H9 (cell line): Measurements from ENCODE around the gene CHST8. TPM values are rescaled to one million over a fixed set of nuclear protein-coding genes. Genes with fewer than 3 reads are reported as not detected.

Experiments used
- DNase-seq: peaks from one replicate; pipeline ENCODE4 v3.0.0-alpha.2; 2017
- H2AFZ ChIP-seq: one replicate; pipeline ENCODE4 v1.6.1; 2013; ENCODE audit warnings: mild to moderate bottlenecking, low read length, control low read depth, moderate library complexity
- H2AK5ac ChIP-seq: 2 replicates; pipeline ENCODE4 v1.6.1; 2013; ENCODE audit warnings: low read length, control low read depth, mixed read lengths; ENCODE audit not compliant: insufficient read length
- H2BK120ac ChIP-seq: one replicate; pipeline ENCODE4 v1.6.1; 2013; ENCODE audit warnings: low read depth, mild to moderate bottlenecking, low read length, control low read depth, inconsistent platforms; ENCODE audit not compliant: poor library complexity, severe bottlenecking
- H2BK12ac ChIP-seq: 2 replicates; pipeline ENCODE4 v1.6.1; 2013; ENCODE audit warnings: low read length, control low read depth, mixed read lengths, low read depth; ENCODE audit not compliant: insufficient read length
- H2BK15ac ChIP-seq: 2 replicates; pipeline ENCODE4 v1.6.1; 2013; ENCODE audit warnings: low read depth, low read length, control low read depth
- H2BK20ac ChIP-seq: one replicate; pipeline ENCODE4 v1.6.1; 2013; ENCODE audit warnings: low read depth, mild to moderate bottlenecking, low read length, control low read depth, inconsistent platforms; ENCODE audit not compliant: poor library complexity, severe bottlenecking
- H2BK5ac ChIP-seq: 2 replicates; pipeline ENCODE4 v1.6.1; 2013; ENCODE audit warnings: low read length, control low read depth, mixed read lengths; ENCODE audit not compliant: insufficient read length
- H3K14ac ChIP-seq: 2 replicates; pipeline ENCODE4 v1.6.1; 2013; ENCODE audit warnings: low read length, control low read depth; ENCODE audit not compliant: insufficient read depth
- H3K18ac ChIP-seq: 2 replicates; pipeline ENCODE4 v1.6.1; 2013; ENCODE audit warnings: low read depth, mild to moderate bottlenecking, mixed read lengths, low read length, control low read depth; ENCODE audit not compliant: insufficient read length
- H3K23ac ChIP-seq: 2 replicates; pipeline ENCODE4 v1.6.1; 2013; ENCODE audit warnings: low read length, control low read depth, mixed read lengths, low read depth; ENCODE audit not compliant: insufficient read length
- H3K23me2 ChIP-seq: 2 replicates; pipeline ENCODE4 v1.6.1; 2013; ENCODE audit warnings: low read depth, mild to moderate bottlenecking, mixed read lengths, low read length, control low read depth; ENCODE audit not compliant: insufficient read length, poor library complexity, severe bottlenecking
- H3K27ac ChIP-seq: 2 replicates; pipeline ENCODE4 v1.5.1; 2013; ENCODE audit warnings: low read length, control low read depth, mixed read lengths, low read depth; ENCODE audit not compliant: insufficient read length
- H3K27me3 ChIP-seq: 2 replicates; pipeline ENCODE4 v1.6.1; 2013; ENCODE audit warnings: low read length, control low read depth, inconsistent platforms; ENCODE audit not compliant: insufficient read depth
- H3K4ac ChIP-seq: 2 replicates; pipeline ENCODE4 v1.6.1; 2013; ENCODE audit warnings: low read depth, mild to moderate bottlenecking, control low read depth, inconsistent platforms, low read length, moderate library complexity
- H3K4me1 ChIP-seq: 2 replicates; pipeline ENCODE4 v1.6.1; 2013; ENCODE audit warnings: low read length, control low read depth, inconsistent platforms; ENCODE audit not compliant: insufficient read depth
- H3K4me2 ChIP-seq: 2 replicates; pipeline ENCODE4 v1.6.1; 2013; ENCODE audit warnings: low read length, control low read depth, mixed read lengths; ENCODE audit not compliant: insufficient read length, insufficient read depth
- H3K56ac ChIP-seq: 2 replicates; pipeline ENCODE4 v1.6.1; 2013; ENCODE audit warnings: low read depth, mild to moderate bottlenecking, mixed read lengths, low read length, control low read depth; ENCODE audit not compliant: insufficient read length
- H3K79me1 ChIP-seq: 2 replicates; pipeline ENCODE4 v1.6.1; 2013; ENCODE audit warnings: low read depth, mild to moderate bottlenecking, moderate library complexity, low read length, control low read depth, inconsistent platforms; ENCODE audit not compliant: insufficient read depth, poor library complexity, severe bottlenecking
- H3K79me2 ChIP-seq: 2 replicates; pipeline ENCODE4 v1.6.1; 2013; ENCODE audit warnings: low read length, control low read depth, inconsistent platforms; ENCODE audit not compliant: insufficient read depth
- H3K9ac ChIP-seq: 2 replicates; pipeline ENCODE4 v1.6.1; 2013; ENCODE audit warnings: low read length, control low read depth, mixed read lengths; ENCODE audit not compliant: insufficient read length; ENCODE audit errors: extremely low read depth
- H3K9me3 ChIP-seq: one replicate; pipeline ENCODE4 v1.6.1; 2013; ENCODE audit warnings: low read depth, low read length, inconsistent platforms; ENCODE audit not compliant: control insufficient read depth
- H3T11ph ChIP-seq: one replicate; pipeline ENCODE4 v1.6.1; 2013; ENCODE audit warnings: mild to moderate bottlenecking, low read length, control low read depth, inconsistent platforms
- H4K20me1 ChIP-seq: one replicate; pipeline ENCODE4 v1.6.1; 2013; ENCODE audit not compliant: control insufficient read depth, insufficient read length, insufficient read depth
- H4K5ac ChIP-seq: 2 replicates; pipeline ENCODE4 v1.6.1; 2013; ENCODE audit warnings: low read depth, mild to moderate bottlenecking, mixed read lengths, low read length, control low read depth; ENCODE audit not compliant: insufficient read length
- H4K8ac ChIP-seq: replicated peaks from 2 replicates; pipeline ENCODE4 v1.6.1; 2013; ENCODE audit warnings: low read length, control low read depth, mixed read lengths, low read depth; ENCODE audit not compliant: insufficient read length
- H4K91ac ChIP-seq: 2 replicates; pipeline ENCODE4 v1.6.1; 2013; ENCODE audit warnings: low read depth, mild to moderate bottlenecking, moderate library complexity, mixed read lengths, low read length, control low read depth; ENCODE audit not compliant: insufficient read length
- H3K27ac Mint-ChIP-seq, 3 experiments: 2 replicates in 2 of 3; 3 replicates in 1 of 3; pipeline ENCODE4 v1.8.0; 2020 to 2021; ENCODE audit warnings: mixed read lengths in 3 of 3, mild to moderate bottlenecking in 1 of 3, moderate library complexity in 1 of 3
- H3K27me3 Mint-ChIP-seq: 2 replicates; pipeline ENCODE4 v1.8.0; 2021; ENCODE audit warnings: low read depth, mild to moderate bottlenecking, moderate library complexity, mixed read lengths
- H3K36me3 Mint-ChIP-seq, 3 experiments: 2 replicates in 2 of 3; 3 replicates in 1 of 3; pipeline ENCODE4 v1.8.0; 2020 to 2021; ENCODE audit warnings: low read depth in 3 of 3, mixed read lengths in 3 of 3; ENCODE audit not compliant: insufficient read depth in 1 of 3
- H3K4me1 Mint-ChIP-seq, 2 experiments: 2 replicates each; pipeline ENCODE4 v1.8.0; 2020; ENCODE audit warnings: mixed read lengths in 2 of 2
- H3K4me3 Mint-ChIP-seq, 2 experiments: 2 replicates in 1 of 2; 3 replicates in 1 of 2; pipeline ENCODE4 v1.8.0; 2020 to 2021; ENCODE audit warnings: mild to moderate bottlenecking in 2 of 2, mixed read lengths in 2 of 2, moderate library complexity in 1 of 2
- H3K9me3 Mint-ChIP-seq, 2 experiments: 2 replicates in 1 of 2; 3 replicates in 1 of 2; pipeline ENCODE4 v1.8.0; 2020; ENCODE audit warnings: mild to moderate bottlenecking in 2 of 2, mixed read lengths in 2 of 2, moderate library complexity in 1 of 2
- CTCF ChIP-seq: fragments of 200-600 bp; sonication (generic); conservative IDR thresholded peaks from 3 replicates; pipeline ENCODE4 v1.8.0; 2021; ENCODE audit warnings: antibody characterized with exemption, mild to moderate bottlenecking
- WGBS: extraction: QIAGEN DNeasy Blood & Tissue Kit; methylation state at CpG from one replicate; pipeline ENCODE4 v1.1.7; 2013; ENCODE audit warnings: missing lambda C conversion rate, low lambda C conversion rate, mixed read lengths; ENCODE audit not compliant: insufficient read length; ENCODE audit errors: extremely low coverage; 5-methylcytosine and 5-hydroxymethylcytosine counted together
- total RNA-seq: library from RNA; stranded (reverse); gene quantifications from 2 replicates; pipeline ENCODE4 v1.2.1, GENCODE V29; 2021

CHST8 gene
- total RNA-seq, 1 experiment from 2014 or later, result 5.1 TPM

- Histone ChIP-seq H3K79me2 (no peaks in the 10 kb centered on the region), H2BK12ac (no peak overlapping the region), H4K8ac (no peak overlapping the region), H3K9ac (no peak overlapping the region), H3K27ac (no peak overlapping the region), H2AFZ (no peak overlapping the region), H2BK120ac (no peak overlapping the region), H3K14ac (no peak overlapping the region; the same call in 1 of the 2 replicates), H3K23ac (no peak overlapping the region), H3K4me1 (no peaks in the 10 kb centered on the region), H3K56ac (no peak overlapping the region), H3K18ac (no peak overlapping the region), H3K79me1 (no peaks in the 10 kb centered on the region), H3K23me2 (no peaks in the 10 kb centered on the region), H4K91ac (no peak overlapping the region), H3K9me3 (no peaks in the 10 kb centered on the region), H3K4me2 (no peak overlapping the region), H4K20me1 (peaks cover 2% of the 10 kb centered on the region), H3K27me3 (no peaks in the 10 kb centered on the region), H3K4ac (no peak overlapping the region), H4K5ac (no peak overlapping the region), H2BK15ac (no peak overlapping the region), H2BK20ac (no peak overlapping the region), H3T11ph (no peak overlapping the region), H2BK5ac (no peak overlapping the region), H2AK5ac (no peak overlapping the region)
- no peak for DNase-seq
- H3K36me3 Mint-ChIP-seq, result peaks cover 0 to 5% (median 0%) of the 10 kb centered on the region in 3 experiments; a peak in 1 of 7 replicates
- no CpG with 5 or more reads among the region's 3 CpGs for WGBS
- H3K4me1 Mint-ChIP-seq, result peaks cover 1 to 10% of the 10 kb centered on the region in 2 experiments
- no peak overlapping the region for H3K27ac Mint-ChIP-seq
- H3K27me3 Mint-ChIP-seq, result no peaks in the 10 kb centered on the region; the same call in none of the 2 replicates
- no peak overlapping the region for H3K4me3 Mint-ChIP-seq
- no peak for TF ChIP-seq CTCF
- peaks cover 0 to 3% of the 10 kb centered on the region in 2 experiments; a peak in 1 of 5 replicates for H3K9me3 Mint-ChIP-seq
Measured at GRCh38 chr19:33723512-33723911, 101.8 kb downstream of the CHST8 start.
